Measurements from ENCODE around the gene LYST. TPM values are rescaled to one million over a fixed set of nuclear protein-coding genes. Genes with fewer than 3 reads are reported as not detected.

The LYST gene
- polyA plus RNA-seq, 1 donor (not counting 4 experiments of a cell fraction or from before 2014, with no cell fraction given): 24.7 TPM

DNA sequence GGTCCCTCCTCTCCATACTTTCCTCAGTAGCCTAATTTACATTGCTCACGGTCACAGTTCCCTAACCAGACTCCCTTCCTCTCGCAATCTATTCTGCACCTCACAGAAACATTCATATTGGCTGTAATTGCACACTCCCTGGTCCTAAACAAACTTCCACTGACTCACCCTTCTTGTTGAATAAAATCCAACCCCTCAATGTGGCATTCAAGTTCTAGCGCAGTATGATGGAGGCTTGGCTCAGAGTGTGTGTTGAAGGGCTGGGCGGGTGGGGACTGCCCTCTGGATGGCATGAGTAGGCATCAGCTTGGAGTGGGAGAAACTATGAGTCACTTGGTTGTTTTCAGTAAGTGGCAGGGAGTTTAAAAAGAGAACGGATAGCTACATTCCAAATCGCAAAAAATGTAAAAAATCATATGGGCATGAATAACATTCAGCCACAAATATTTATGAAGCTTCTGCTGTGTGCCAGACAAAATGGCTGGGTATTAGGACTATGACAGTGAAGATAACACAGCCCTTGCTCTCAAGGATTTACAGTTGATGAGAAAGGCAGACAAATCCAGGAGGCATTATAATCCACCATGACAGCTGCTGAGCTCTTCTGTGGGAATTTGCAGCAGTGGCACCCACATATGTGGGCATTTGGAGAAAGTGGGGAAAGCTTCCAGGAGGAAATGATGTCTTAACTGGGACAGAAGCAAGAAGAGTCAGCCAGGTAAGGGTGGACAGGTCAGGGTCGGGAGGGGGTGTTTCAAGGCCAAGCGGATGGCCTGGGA is 42.2 kb upstream of the LYST start:
- Histone ChIP-seq H3K27me3 (ENCODE audit: control insufficient read depth, extremely low read depth, insufficient read depth, low read length) (no peaks in the 10 kb centered on the region), H2AFZ (ENCODE audit: control insufficient read depth, low read length) (peak overlapping the region; percentile 64), H3K36me3 (ENCODE audit: control insufficient read depth in 2 of 2, extremely low read depth in 1 of 2, insufficient read depth in 2 of 2, low read length in 2 of 2) (no peaks in the 10 kb centered on the region), H3K9me1 (ENCODE audit: control insufficient read depth, extremely low read depth, insufficient read depth, low read length) (no peaks in the 10 kb centered on the region), H3K4me3 (ENCODE audit: control insufficient read depth in 2 of 3, extremely low read depth in 1 of 3, insufficient read depth in 2 of 3, low read depth in 1 of 3, low read length in 3 of 3) (peak overlapping the region; percentile 31 to 36 (median 33)), H3K9ac (ENCODE audit: control insufficient read depth, extremely low read depth, insufficient read depth, low read length) (peak overlapping the region; percentile 87), H3K4me1 (ENCODE audit: control insufficient read depth, extremely low read depth, insufficient read depth, low read length) (peaks cover 59% of the 10 kb centered on the region), H3K9me3 (ENCODE audit: control insufficient read depth, low read depth, low read length) (no peaks in the 10 kb centered on the region), H3K79me2 (ENCODE audit: control insufficient read depth, insufficient read depth, low read length) (peaks cover 2% of the 10 kb centered on the region), H3K27ac (ENCODE audit: control insufficient read depth, insufficient read depth, low read length) (peak overlapping the region; percentile 100), H4K20me1 (ENCODE audit: control insufficient read depth, extremely low read depth, insufficient read depth, low read length) (no peaks in the 10 kb centered on the region), H3K4me2 (ENCODE audit: control insufficient read depth, extremely low read depth, insufficient read depth, low read depth, low read length) (peak overlapping the region; percentile 91)
- TF ChIP-seq EZH2 (IDR thresholded peaks at IDR 0.05; ENCODE audit: low read length): no peak
- TF ChIP-seq, protein P1, sequence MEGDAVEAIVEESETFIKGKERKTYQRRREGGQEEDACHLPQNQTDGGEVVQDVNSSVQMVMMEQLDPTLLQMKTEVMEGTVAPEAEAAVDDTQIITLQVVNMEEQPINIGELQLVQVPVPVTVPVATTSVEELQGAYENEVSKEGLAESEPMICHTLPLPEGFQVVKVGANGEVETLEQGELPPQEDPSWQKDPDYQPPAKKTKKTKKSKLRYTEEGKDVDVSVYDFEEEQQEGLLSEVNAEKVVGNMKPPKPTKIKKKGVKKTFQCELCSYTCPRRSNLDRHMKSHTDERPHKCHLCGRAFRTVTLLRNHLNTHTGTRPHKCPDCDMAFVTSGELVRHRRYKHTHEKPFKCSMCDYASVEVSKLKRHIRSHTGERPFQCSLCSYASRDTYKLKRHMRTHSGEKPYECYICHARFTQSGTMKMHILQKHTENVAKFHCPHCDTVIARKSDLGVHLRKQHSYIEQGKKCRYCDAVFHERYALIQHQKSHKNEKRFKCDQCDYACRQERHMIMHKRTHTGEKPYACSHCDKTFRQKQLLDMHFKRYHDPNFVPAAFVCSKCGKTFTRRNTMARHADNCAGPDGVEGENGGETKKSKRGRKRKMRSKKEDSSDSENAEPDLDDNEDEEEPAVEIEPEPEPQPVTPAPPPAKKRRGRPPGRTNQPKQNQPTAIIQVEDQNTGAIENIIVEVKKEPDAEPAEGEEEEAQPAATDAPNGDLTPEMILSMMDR (optimal IDR thresholded peaks at IDR 0.05 in 1 of 3, IDR thresholded peaks at IDR 0.05 in 1 of 3, conservative IDR thresholded peaks at IDR 0.05 in 1 of 3; ENCODE audit: extremely low read depth in 1 of 3, insufficient read depth in 2 of 3, low read length in 3 of 3): no peak
- DNase-seq (ENCODE audit: low read depth, low spot score) (peak; percentile 93), FAIRE-seq (peak; percentile 87)
- dilution Hi-C loops (cut with MboI; ENCODE audit: extremely low pct_ligation_motif_present, low sequenced_read_pairs): no loop called here

DNA sequence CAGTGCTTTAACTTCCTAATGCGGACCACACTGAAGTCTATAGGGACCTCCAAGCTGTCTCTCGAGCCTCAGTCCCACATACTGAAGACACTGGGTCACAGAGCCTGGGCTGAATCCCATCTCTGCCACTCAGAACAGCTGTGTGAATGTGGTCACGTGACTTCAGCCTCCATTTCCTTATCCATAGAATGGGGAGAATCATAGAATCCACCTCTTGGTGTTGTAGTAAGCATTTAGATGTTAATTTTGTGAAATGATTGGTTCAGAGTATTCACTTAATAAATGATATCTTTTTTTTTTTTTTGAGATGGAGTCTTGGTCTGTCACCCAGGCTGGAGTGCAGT is 41.2 kb upstream of the LYST start:
- Histone ChIP-seq H3K27ac (ENCODE audit: control insufficient read depth, insufficient read depth, low read length) (no peak overlapping the region), H3K9me1 (ENCODE audit: control insufficient read depth, extremely low read depth, insufficient read depth, low read length) (no peaks in the 10 kb centered on the region), H3K9me3 (ENCODE audit: control insufficient read depth, low read depth, low read length) (no peaks in the 10 kb centered on the region), H4K20me1 (ENCODE audit: control insufficient read depth, extremely low read depth, insufficient read depth, low read length) (no peaks in the 10 kb centered on the region), H3K4me3 (ENCODE audit: control insufficient read depth in 2 of 3, extremely low read depth in 1 of 3, insufficient read depth in 2 of 3, low read depth in 1 of 3, low read length in 3 of 3) (no peak overlapping the region), H3K36me3 (ENCODE audit: control insufficient read depth in 2 of 2, extremely low read depth in 1 of 2, insufficient read depth in 2 of 2, low read length in 2 of 2) (no peaks in the 10 kb centered on the region), H3K9ac (ENCODE audit: control insufficient read depth, extremely low read depth, insufficient read depth, low read length) (no peak overlapping the region), H3K4me1 (ENCODE audit: control insufficient read depth, extremely low read depth, insufficient read depth, low read length) (peaks cover 56% of the 10 kb centered on the region), H3K79me2 (ENCODE audit: control insufficient read depth, insufficient read depth, low read length) (peaks cover 2% of the 10 kb centered on the region), H2AFZ (ENCODE audit: control insufficient read depth, low read length) (no peak overlapping the region), H3K4me2 (ENCODE audit: control insufficient read depth, extremely low read depth, insufficient read depth, low read depth, low read length) (no peak overlapping the region), H3K27me3 (ENCODE audit: control insufficient read depth, extremely low read depth, insufficient read depth, low read length) (no peaks in the 10 kb centered on the region)
- DNase-seq (ENCODE audit: low read depth, low spot score) (no peak), FAIRE-seq (no peak)
- dilution Hi-C loops (cut with MboI; ENCODE audit: extremely low pct_ligation_motif_present, low sequenced_read_pairs): no loop called here
- no peak for TF ChIP-seq EZH2 (IDR thresholded peaks at IDR 0.05; ENCODE audit: low read length)
